HL-60 (cell line): ENCODE results near the gene LHX2.

Experiments used
- POLR2AphosphoS5 ChIP-seq: IDR thresholded peaks from 2 replicates; pipeline ENCODE4 v1.6.1; 2012; ENCODE audit warnings: low read depth
- SPI1 ChIP-seq: IDR thresholded peaks from 2 replicates; pipeline ENCODE4 v1.6.1; 2012; ENCODE audit warnings: low read depth, mild to moderate bottlenecking, borderline replicate concordance
- TF ChIP-seq, protein P1 (sequence below): IDR thresholded peaks from one replicate; pipeline ENCODE4 v1.5.1; 2011; ENCODE audit warnings: low read length, control low read depth, inconsistent platforms; ENCODE audit not compliant: insufficient read depth
- TF ChIP-seq, protein P2 (sequence below): IDR thresholded peaks from 2 replicates; pipeline ENCODE4 v1.6.1; 2012; ENCODE audit warnings: low read depth; ENCODE audit not compliant: insufficient replicate concordance

DNA sequence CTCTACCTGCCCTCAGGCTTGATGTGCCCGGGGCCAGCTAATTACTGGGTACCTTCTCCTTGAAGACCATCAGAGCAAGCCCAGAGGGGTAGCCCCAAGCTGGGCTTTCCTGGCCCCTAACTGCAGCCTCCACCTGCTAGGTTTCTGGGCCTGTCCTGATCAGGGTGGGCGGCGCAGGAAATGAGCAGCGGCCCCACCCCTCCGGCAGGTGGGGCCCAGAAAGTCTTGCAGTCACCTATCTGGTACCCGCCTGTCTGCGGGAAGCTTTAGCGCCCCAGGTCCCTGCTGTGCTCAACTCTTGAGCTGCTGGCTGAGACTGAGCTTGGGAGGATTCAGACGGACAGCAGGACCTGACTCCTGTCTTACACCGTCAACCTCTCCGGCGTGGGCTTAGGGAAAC lies 37.1 kb upstream of the LHX2 start:
- TF ChIP-seq, protein P1, sequence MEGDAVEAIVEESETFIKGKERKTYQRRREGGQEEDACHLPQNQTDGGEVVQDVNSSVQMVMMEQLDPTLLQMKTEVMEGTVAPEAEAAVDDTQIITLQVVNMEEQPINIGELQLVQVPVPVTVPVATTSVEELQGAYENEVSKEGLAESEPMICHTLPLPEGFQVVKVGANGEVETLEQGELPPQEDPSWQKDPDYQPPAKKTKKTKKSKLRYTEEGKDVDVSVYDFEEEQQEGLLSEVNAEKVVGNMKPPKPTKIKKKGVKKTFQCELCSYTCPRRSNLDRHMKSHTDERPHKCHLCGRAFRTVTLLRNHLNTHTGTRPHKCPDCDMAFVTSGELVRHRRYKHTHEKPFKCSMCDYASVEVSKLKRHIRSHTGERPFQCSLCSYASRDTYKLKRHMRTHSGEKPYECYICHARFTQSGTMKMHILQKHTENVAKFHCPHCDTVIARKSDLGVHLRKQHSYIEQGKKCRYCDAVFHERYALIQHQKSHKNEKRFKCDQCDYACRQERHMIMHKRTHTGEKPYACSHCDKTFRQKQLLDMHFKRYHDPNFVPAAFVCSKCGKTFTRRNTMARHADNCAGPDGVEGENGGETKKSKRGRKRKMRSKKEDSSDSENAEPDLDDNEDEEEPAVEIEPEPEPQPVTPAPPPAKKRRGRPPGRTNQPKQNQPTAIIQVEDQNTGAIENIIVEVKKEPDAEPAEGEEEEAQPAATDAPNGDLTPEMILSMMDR, result no peak
- TF ChIP-seq POLR2AphosphoS5 (no peak), SPI1 (no peak)
- TF ChIP-seq, protein P2, sequence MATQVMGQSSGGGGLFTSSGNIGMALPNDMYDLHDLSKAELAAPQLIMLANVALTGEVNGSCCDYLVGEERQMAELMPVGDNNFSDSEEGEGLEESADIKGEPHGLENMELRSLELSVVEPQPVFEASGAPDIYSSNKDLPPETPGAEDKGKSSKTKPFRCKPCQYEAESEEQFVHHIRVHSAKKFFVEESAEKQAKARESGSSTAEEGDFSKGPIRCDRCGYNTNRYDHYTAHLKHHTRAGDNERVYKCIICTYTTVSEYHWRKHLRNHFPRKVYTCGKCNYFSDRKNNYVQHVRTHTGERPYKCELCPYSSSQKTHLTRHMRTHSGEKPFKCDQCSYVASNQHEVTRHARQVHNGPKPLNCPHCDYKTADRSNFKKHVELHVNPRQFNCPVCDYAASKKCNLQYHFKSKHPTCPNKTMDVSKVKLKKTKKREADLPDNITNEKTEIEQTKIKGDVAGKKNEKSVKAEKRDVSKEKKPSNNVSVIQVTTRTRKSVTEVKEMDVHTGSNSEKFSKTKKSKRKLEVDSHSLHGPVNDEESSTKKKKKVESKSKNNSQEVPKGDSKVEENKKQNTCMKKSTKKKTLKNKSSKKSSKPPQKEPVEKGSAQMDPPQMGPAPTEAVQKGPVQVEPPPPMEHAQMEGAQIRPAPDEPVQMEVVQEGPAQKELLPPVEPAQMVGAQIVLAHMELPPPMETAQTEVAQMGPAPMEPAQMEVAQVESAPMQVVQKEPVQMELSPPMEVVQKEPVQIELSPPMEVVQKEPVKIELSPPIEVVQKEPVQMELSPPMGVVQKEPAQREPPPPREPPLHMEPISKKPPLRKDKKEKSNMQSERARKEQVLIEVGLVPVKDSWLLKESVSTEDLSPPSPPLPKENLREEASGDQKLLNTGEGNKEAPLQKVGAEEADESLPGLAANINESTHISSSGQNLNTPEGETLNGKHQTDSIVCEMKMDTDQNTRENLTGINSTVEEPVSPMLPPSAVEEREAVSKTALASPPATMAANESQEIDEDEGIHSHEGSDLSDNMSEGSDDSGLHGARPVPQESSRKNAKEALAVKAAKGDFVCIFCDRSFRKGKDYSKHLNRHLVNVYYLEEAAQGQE, result no peak
